HG03354 (cell line): ENCODE measurements around the gene PIP4K2C.
A peak's percentile ranks its signal among the peaks of the same experiment; 100 is the strongest.
"Not testable (repeated sequence)": the region's sequence is repeated elsewhere in the genome, so short reads cannot be mapped to it uniquely, and the experiment has no call there.

Experiments used
- ATAC-seq: cut with Tn5 transposase; IDR thresholded peaks from one replicate; pipeline ENCODE4 v1.9.1; 2021; ENCODE audit warnings: mild to moderate bottlenecking; ENCODE audit not compliant: unreplicated experiment, poor library complexity, severe bottlenecking

PIP4K2C gene

GRCh38 chr12:57630891-57631433 lies 40.0 kb downstream of the PIP4K2C start:
- ATAC-seq: no peak

DNA sequence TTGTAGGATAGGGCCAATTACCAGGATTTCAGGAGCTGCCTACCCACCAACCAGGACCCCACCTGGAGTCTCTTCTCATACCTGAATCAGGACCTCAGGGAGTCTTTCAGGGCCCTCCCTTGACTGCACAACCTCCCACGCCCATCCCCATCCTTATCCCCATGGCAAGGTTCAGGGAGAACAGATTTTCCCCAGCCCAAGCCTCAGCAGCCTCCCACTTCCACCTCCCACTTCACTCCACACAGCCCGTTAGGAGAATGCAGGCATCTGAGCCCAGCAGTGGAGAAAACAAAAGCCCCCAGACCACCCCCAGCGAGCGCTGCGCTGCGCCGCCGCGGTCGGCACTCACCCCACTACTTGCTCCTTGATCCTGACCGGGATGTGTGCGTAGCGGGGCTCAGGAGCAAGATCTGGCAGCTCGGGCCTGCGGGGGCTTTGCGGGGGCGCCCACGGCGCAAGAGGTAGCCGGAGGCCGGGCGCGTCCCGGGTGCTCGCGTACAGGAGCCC lies 40.6 kb downstream of the PIP4K2C start:
- ATAC-seq: no peak

GRCh38 chr12:57632073-57632957 lies 41.3 kb downstream of the PIP4K2C start:
- ATAC-seq: peak; percentile 24

GRCh38 chr12:57632958-57633840 lies 42.2 kb downstream of the PIP4K2C start, which contains the start of gene B4GALNT1:
TSS of gene B4GALNT1 (minus strand) at chr12:57633201. CDS start at chr12:57632132, 1,069 bp downstream.
- peak; percentile 86 for ATAC-seq

GRCh38 chr12:57636731-57637130 lies 45.7 kb downstream of the PIP4K2C start:
- ATAC-seq: not testable (repeated sequence)

- no peak for ATAC-seq
These were observed 46.4 kb downstream of the PIP4K2C start for GRCh38 chr12:57637364-57637763.

- no peak for ATAC-seq
These were observed 47.1 kb downstream of the PIP4K2C start for GRCh38 chr12:57638096-57638495.

DNA sequence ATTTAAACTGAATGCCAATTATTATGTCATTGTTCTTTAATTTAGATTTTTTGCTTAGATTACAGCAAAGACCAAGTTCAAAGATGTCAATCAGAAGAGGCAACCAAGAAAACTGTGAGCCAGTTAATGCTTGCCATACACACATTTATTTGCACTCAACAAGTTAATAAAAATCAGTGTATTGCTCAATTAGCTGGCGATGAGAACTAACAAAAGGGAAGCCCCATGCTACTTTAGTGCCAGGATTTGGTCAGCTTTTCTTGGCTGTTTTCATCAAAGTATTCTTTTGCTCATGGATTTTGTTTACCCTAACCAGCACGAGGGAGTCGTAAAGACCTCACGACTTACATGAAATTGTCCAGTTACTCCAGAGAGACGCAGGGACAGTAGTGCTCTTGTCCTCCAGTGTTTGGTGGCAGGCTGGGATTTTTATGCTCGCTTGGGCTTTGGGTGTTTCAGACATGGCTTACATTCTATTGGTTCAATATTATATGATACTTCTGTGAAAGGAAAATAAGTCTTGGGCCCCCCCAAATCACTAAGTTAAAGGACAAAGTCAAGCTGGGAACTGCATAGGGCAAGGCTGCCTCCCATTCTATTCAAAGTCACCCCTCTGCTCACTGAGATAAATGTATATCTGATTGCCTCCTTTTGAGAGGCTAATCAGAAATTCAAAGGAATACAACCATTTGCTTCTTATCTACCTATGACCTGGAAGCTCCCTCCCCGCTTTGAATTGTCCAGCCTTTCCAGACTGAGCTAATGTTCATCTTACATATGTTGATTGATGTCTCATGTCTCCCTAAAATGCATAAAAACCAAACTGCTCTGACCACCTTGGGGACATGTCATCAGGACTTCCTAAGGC lies 49.4 kb downstream of the PIP4K2C start:
- ATAC-seq: no peak

GRCh38 chr12:57641699-57642442 lies 50.9 kb downstream of the PIP4K2C start:
- ATAC-seq: no peak

DNA sequence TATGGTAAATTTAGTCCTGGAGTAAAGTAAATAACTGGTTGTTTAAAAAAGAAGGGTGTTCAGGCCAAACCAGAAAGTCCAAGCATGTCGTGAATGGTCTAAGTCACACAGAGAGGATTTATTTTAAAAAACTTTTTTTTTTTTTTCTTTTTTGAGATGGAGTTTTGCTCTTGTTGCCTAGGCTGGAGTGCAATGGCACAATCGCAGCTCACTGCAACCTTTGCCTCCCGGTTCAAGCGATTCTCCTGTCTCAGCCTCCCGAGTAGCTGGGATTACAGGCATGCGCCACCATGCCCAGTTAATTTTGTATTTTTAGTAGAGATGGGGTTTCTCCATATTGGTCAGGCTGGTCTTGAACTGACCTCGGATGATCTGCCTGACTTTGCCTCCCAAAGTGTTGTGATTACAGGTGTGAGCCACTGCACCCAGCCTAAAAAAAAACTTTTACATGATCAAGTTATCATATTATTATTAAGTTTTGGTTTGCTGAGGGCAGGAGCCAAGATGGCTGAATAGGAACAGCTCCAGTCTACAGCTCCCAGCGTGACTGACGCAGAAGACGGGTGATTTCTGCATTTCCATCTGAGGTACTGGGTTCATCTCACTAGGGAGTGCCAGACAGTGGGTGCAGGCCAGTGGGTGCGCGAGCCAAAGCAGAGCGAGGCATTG lies 55.1 kb downstream of the PIP4K2C start:
- not testable (repeated sequence) for ATAC-seq

DNA sequence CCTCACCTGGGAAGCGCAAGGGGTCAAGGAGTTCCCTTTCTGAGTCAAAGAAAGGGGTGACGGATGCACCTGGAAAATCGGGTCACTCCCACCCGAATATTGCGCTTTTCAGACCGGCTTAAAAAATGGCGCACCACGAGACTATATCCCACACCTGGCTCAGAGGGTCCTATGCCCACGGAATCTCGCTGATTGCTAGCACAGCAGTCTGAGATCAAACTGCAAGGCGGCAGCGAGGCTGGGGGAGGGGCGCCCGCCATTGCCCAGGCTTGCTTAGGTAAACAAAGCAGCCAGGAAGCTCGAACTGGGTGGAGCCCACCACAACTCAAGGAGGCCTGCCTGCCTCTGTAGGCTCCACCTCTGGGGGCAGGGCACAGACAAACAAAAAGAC lies 55.7 kb downstream of the PIP4K2C start:
- ATAC-seq: not testable (repeated sequence)
